Measurements from ENCODE around the gene RPS27L.

The RPS27L gene

DNA sequence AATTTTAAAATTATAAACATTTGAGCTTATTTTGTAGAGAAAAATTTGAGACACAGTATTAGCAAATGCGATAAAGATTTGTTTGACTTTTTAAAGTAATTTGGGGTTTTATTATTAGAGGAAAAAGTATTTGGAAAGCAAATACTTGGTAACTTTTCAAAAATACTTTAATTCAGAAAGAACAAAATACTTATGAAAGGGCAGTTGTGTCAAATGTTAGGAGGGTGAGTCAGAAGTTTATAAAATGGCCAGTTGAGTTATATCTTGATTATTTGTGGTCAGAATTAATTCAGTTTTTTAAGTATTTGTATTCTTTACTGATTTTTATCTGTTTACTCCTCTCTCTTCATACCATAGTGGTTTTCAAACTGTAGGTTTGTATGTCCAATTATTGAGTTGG, 23.5 kb downstream of the RPS27L start:
- TF ChIP-seq CTCF (IDR thresholded peaks at IDR 0.05; ENCODE audit: low read depth, low read length, missing control alignments), result no peak
- Histone ChIP-seq H3K27me3 (replicated peaks) (no peaks in the 10 kb centered on the region), H3K36me3 (replicated peaks) (peaks cover 18% of the 10 kb centered on the region), H3K27ac (peak overlapping the region; percentile 97), H3K4me3 (ENCODE audit: low read depth, low read length) (no peak overlapping the region)
- in situ Hi-C loops (cut with HindIII; ENCODE audit: low pct_ligation_motif_present, low sequenced_read_pairs), result no loop called here
- no peak for DNase-seq

- Histone ChIP-seq H3K36me3 (replicated peaks) (peaks cover 35% of the 10 kb centered on the region), H3K27me3 (replicated peaks) (no peaks in the 10 kb centered on the region), H3K4me3 (ENCODE audit: low read depth, low read length) (no peak overlapping the region), H3K27ac (no peak overlapping the region)
- DNase-seq, result no peak
- in situ Hi-C loops (cut with HindIII; ENCODE audit: low pct_ligation_motif_present, low sequenced_read_pairs), result no loop called here
- no peak for TF ChIP-seq CTCF (IDR thresholded peaks at IDR 0.05; ENCODE audit: low read depth, low read length, missing control alignments)
Measured at GRCh38 chr15:63126726-63127125, 30.6 kb downstream of the RPS27L start.

DNA sequence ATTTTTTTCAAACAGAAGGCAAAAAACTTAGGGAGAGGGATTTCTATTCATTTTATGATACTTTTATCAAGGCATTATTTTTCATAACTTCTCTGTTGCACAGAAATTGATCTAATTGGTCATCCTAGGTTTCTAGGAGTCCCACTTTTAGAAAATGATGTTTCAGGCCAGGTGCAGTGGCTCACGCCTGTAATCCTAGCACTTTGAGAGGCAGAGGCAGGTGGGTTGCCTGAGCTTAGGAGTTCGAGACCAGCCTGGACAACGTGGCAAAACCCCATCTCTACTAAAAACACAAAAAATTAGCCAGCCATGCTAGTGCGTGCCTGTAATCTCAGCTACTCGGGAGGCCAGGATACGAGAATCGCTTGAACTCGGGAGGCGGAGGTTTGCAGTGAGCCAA, 32.8 kb downstream of the RPS27L start:
- DNase-seq, result no peak

GRCh38 chr15:63122002-63122875, 35.0 kb downstream of the RPS27L start:
- peak; percentile 43 for TF ChIP-seq CTCF (IDR thresholded peaks at IDR 0.05; ENCODE audit: low read depth, low read length, missing control alignments)
- in situ Hi-C loops (cut with HindIII; ENCODE audit: low pct_ligation_motif_present, low sequenced_read_pairs), result no loop called here
- Histone ChIP-seq H3K27me3 (replicated peaks) (no peaks in the 10 kb centered on the region), H3K4me3 (ENCODE audit: low read depth, low read length) (peak overlapping the region; percentile 84), H3K36me3 (replicated peaks) (peaks cover 10% of the 10 kb centered on the region), H3K27ac (peak overlapping the region; percentile 85)
- peak; percentile 66 for DNase-seq

More for the DNA sequence above, 32.8 kb downstream of the RPS27L start:
- TF ChIP-seq CTCF (IDR thresholded peaks at IDR 0.05; ENCODE audit: low read depth, low read length, missing control alignments), result no peak
- Histone ChIP-seq H3K36me3 (replicated peaks) (peaks cover 19% of the 10 kb centered on the region), H3K4me3 (ENCODE audit: low read depth, low read length) (no peak overlapping the region), H3K27ac (no peak overlapping the region), H3K27me3 (replicated peaks) (no peaks in the 10 kb centered on the region)
- in situ Hi-C loops (cut with HindIII; ENCODE audit: low pct_ligation_motif_present, low sequenced_read_pairs), result no loop called here

DNA sequence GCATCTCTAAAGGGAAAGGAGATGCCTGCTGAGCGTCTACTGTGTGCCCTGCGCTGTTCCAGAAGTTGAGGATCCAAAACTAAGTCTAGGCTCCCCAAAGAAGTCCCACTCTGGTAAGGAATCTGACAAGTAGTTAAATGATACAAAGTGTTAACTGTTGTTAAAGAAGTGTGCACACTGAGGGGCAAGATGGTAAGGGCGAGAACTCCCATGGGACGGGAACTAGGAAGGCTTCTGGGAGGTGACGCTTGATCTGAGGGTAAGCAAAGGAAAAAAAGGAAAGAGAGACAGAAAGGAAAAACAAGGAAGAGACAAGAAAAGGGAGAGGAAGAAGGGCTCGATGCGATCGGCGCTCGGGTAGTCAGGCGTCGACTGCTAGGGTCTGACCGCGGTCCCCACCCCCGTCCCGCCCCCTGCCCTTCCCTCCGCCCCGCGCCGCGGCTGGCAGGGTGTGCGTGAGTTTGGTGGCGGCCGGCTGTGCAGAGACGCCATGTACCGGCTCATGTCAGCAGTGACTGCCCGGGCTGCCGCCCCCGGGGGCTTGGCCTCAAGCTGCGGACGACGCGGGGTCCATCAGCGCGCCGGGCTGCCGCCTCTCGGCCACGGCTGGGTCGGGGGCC, 35.8 kb downstream of the RPS27L start, which contains the start of gene LACTB:
Gene LACTB, plus strand, starts transcription at position 480 of the 620 bp plus-strand sequence. Its CDS starts 11 bp downstream, at position 491.
- Histone ChIP-seq H3K4me3 (ENCODE audit: low read depth, low read length) (peak within 1 kb of the TSS; percentile 84), H3K27ac (peak within 1 kb of the TSS; percentile 85), H3K36me3 (replicated peaks) (peaks cover 4% of the 10 kb centered on the region), H3K27me3 (replicated peaks) (no peaks in the 10 kb centered on the region)
- in situ Hi-C loops (cut with HindIII; ENCODE audit: low pct_ligation_motif_present, low sequenced_read_pairs), result no loop called here
- peak; percentile 84 for DNase-seq
- TF ChIP-seq CTCF (IDR thresholded peaks at IDR 0.05; ENCODE audit: low read depth, low read length, missing control alignments), result no peak
